ENCODE measurements around the gene MYO5A.

- TF ChIP-seq, protein P1, sequence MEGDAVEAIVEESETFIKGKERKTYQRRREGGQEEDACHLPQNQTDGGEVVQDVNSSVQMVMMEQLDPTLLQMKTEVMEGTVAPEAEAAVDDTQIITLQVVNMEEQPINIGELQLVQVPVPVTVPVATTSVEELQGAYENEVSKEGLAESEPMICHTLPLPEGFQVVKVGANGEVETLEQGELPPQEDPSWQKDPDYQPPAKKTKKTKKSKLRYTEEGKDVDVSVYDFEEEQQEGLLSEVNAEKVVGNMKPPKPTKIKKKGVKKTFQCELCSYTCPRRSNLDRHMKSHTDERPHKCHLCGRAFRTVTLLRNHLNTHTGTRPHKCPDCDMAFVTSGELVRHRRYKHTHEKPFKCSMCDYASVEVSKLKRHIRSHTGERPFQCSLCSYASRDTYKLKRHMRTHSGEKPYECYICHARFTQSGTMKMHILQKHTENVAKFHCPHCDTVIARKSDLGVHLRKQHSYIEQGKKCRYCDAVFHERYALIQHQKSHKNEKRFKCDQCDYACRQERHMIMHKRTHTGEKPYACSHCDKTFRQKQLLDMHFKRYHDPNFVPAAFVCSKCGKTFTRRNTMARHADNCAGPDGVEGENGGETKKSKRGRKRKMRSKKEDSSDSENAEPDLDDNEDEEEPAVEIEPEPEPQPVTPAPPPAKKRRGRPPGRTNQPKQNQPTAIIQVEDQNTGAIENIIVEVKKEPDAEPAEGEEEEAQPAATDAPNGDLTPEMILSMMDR (IDR thresholded peaks at IDR 0.05 in 4 of 5, conservative IDR thresholded peaks at IDR 0.05 in 1 of 5): no peak
- no peak for TF ChIP-seq POLR2A (IDR thresholded peaks at IDR 0.05)
Observed at GRCh38 chr15:52301265-52301847, 227.3 kb downstream of the MYO5A start.

Data from gastrocnemius medialis (tissue), 4 donors.